Mucosa of stomach (tissue), 1 donor: ENCODE measurements around the gene PLEKHG3.
A peak's percentile ranks its signal among the peaks of the same experiment; 100 is the strongest.

ENCODE experiments used
- H3K27me3 ChIP-seq: one replicate; pipeline ENCODE4 v1.7.0; 2013; ENCODE audit warnings: mild to moderate bottlenecking, low read length; ENCODE audit not compliant: control insufficient read depth, insufficient read depth
- H3K36me3 ChIP-seq: one replicate; pipeline ENCODE4 v1.7.0; 2013; ENCODE audit warnings: low read length; ENCODE audit not compliant: control insufficient read depth, insufficient read depth
- H3K4me1 ChIP-seq: one replicate; pipeline ENCODE4 v1.7.0; 2013; ENCODE audit warnings: mild to moderate bottlenecking, low read length; ENCODE audit not compliant: control insufficient read depth, insufficient read depth
- H3K4me3 ChIP-seq: one replicate; pipeline ENCODE4 v1.7.0; 2013; ENCODE audit warnings: low read length
- H3K9ac ChIP-seq: one replicate; pipeline ENCODE4 v1.7.0; 2013; ENCODE audit warnings: mild to moderate bottlenecking, low read length, moderate library complexity
- H3K9me3 ChIP-seq: one replicate; pipeline ENCODE4 v1.7.0; 2013; ENCODE audit warnings: mild to moderate bottlenecking, low read length, moderate library complexity; ENCODE audit not compliant: control insufficient read depth
- donor health status: Pancreatic carcinoma.

PLEKHG3 gene

GRCh38 chr14:64758025-64758521 lies 53.8 kb downstream of the PLEKHG3 start:
- H3K36me3 ChIP-seq: no peaks in the 10 kb centered on the region
- H3K4me1 ChIP-seq: peaks cover 63% of the 10 kb centered on the region
- H3K9me3 ChIP-seq: no peaks in the 10 kb centered on the region
- H3K4me3 ChIP-seq: no peak overlapping the region
- H3K27me3 ChIP-seq: no peaks in the 10 kb centered on the region
- peak overlapping the region; percentile 42 for H3K9ac ChIP-seq

GRCh38 chr14:64758691-64759554 lies 54.7 kb downstream of the PLEKHG3 start:
- Histone ChIP-seq H3K4me3 (no peak overlapping the region), H3K9me3 (no peaks in the 10 kb centered on the region), H3K4me1 (peaks cover 64% of the 10 kb centered on the region), H3K9ac (no peak overlapping the region), H3K36me3 (no peaks in the 10 kb centered on the region), H3K27me3 (no peaks in the 10 kb centered on the region)

GRCh38 chr14:64759555-64759938 lies 55.3 kb downstream of the PLEKHG3 start:
- H3K4me1 ChIP-seq: peaks cover 68% of the 10 kb centered on the region
- peaks cover 4% of the 10 kb centered on the region for H3K27me3 ChIP-seq
- H3K36me3 ChIP-seq: no peaks in the 10 kb centered on the region
- no peak overlapping the region for H3K9ac ChIP-seq
- no peak overlapping the region for H3K4me3 ChIP-seq
- H3K9me3 ChIP-seq: no peaks in the 10 kb centered on the region

GRCh38 chr14:64760146-64760755 lies 56.0 kb downstream of the PLEKHG3 start:
- Histone ChIP-seq H3K4me1 (peaks cover 71% of the 10 kb centered on the region), H3K36me3 (no peaks in the 10 kb centered on the region), H3K9ac (no peak overlapping the region), H3K4me3 (no peak overlapping the region), H3K9me3 (no peaks in the 10 kb centered on the region), H3K27me3 (peaks cover 4% of the 10 kb centered on the region)

GRCh38 chr14:64760916-64761315 lies 56.7 kb downstream of the PLEKHG3 start:
- no peak overlapping the region for H3K4me3 ChIP-seq
- H3K9ac ChIP-seq: peak overlapping the region; percentile 36
- H3K9me3 ChIP-seq: no peaks in the 10 kb centered on the region
- H3K4me1 ChIP-seq: peaks cover 71% of the 10 kb centered on the region
- H3K27me3 ChIP-seq: peaks cover 4% of the 10 kb centered on the region
- H3K36me3 ChIP-seq: no peaks in the 10 kb centered on the region

GRCh38 chr14:64761441-64762043 lies 57.3 kb downstream of the PLEKHG3 start:
- Histone ChIP-seq H3K4me1 (peaks cover 69% of the 10 kb centered on the region), H3K36me3 (no peaks in the 10 kb centered on the region), H3K9ac (peak overlapping the region; percentile 36), H3K27me3 (peaks cover 4% of the 10 kb centered on the region), H3K4me3 (peak overlapping the region; percentile 6), H3K9me3 (no peaks in the 10 kb centered on the region)

GRCh38 chr14:64762044-64763034 lies 58.1 kb downstream of the PLEKHG3 start:
- Histone ChIP-seq H3K4me1 (peaks cover 61% of the 10 kb centered on the region), H3K9ac (peak overlapping the region; percentile 36)

GRCh38 chr14:64763085-64763782 lies 59.0 kb downstream of the PLEKHG3 start:
- Histone ChIP-seq H3K4me1 (peaks cover 52% of the 10 kb centered on the region), H3K36me3 (no peaks in the 10 kb centered on the region), H3K27me3 (peaks cover 4% of the 10 kb centered on the region), H3K9me3 (no peaks in the 10 kb centered on the region), H3K4me3 (no peak overlapping the region), H3K9ac (no peak overlapping the region)

More at GRCh38 chr14:64762044-64763034, 58.1 kb downstream of the PLEKHG3 start:
- Histone ChIP-seq H3K27me3 (peaks cover 4% of the 10 kb centered on the region), H3K36me3 (no peaks in the 10 kb centered on the region), H3K4me3 (no peak overlapping the region), H3K9me3 (no peaks in the 10 kb centered on the region)

GRCh38 chr14:64763801-64764621 lies 59.8 kb downstream of the PLEKHG3 start:
- peak overlapping the region; percentile 25 for H3K9ac ChIP-seq
- H3K36me3 ChIP-seq: no peaks in the 10 kb centered on the region
- no peaks in the 10 kb centered on the region for H3K9me3 ChIP-seq
- peaks cover 44% of the 10 kb centered on the region for H3K4me1 ChIP-seq
- peaks cover 4% of the 10 kb centered on the region for H3K27me3 ChIP-seq
- H3K4me3 ChIP-seq: no peak overlapping the region

GRCh38 chr14:64764641-64765520 lies 60.7 kb downstream of the PLEKHG3 start:
- H3K4me1 ChIP-seq: peaks cover 36% of the 10 kb centered on the region
- H3K27me3 ChIP-seq: peaks cover 4% of the 10 kb centered on the region
- no peaks in the 10 kb centered on the region for H3K9me3 ChIP-seq
- H3K4me3 ChIP-seq: no peak overlapping the region
- no peaks in the 10 kb centered on the region for H3K36me3 ChIP-seq
- peak overlapping the region; percentile 25 for H3K9ac ChIP-seq
